Kasumi-1 (cell line): ENCODE results near the gene SLC39A3.

Experiments used
- DNase-seq, 2 experiments: peaks; one replicate each; lab custom pipeline; 2025; lab: John Stamatoyannopoulos, UW

SLC39A3 gene

GRCh38 chr19:2739602-2740313 is at the start of gene SLC39A3:
SLC39A3 (minus strand) TSS chr19:2740017; CDS start chr19:2737257, 2,760 bp downstream.
- peak; percentile 93 to 97 for DNase-seq

- DNase-seq: no peak
These were observed 48.4 kb upstream of the SLC39A3 start for GRCh38 chr19:2788237-2788636.

- no peak for DNase-seq
These were observed 47.3 kb upstream of the SLC39A3 start for GRCh38 chr19:2787115-2787514.

- DNase-seq: peak; percentile 97 to 98
These were observed 45.6 kb upstream of the SLC39A3 start, which contains the start of gene THOP1 for GRCh38 chr19:2785244-2785997. THOP1 (plus strand) TSS chr19:2785503; CDS start chr19:2785663, 160 bp downstream.

GRCh38 chr19:2783781-2784145 is 43.9 kb upstream of the SLC39A3 start:
- no peak for DNase-seq

GRCh38 chr19:2782936-2783780 is 43.3 kb upstream of the SLC39A3 start, which contains the start of gene SGTA:
SGTA (minus strand) TSS chr19:2783273; CDS start chr19:2769068, 14,205 bp downstream.
- DNase-seq: peak; percentile 99

GRCh38 chr19:2782329-2782935 is 42.6 kb upstream of the SLC39A3 start:
- DNase-seq: peak in 1 of 2 experiments; percentile 6

- DNase-seq: no peak
These were observed 40.5 kb upstream of the SLC39A3 start for GRCh38 chr19:2780284-2780683.

GRCh38 chr19:2779121-2779740 is 39.4 kb upstream of the SLC39A3 start:
- no peak for DNase-seq

- no peak for DNase-seq
These were observed 38.3 kb upstream of the SLC39A3 start for GRCh38 chr19:2777952-2778683.

GRCh38 chr19:2775556-2776430 is 36.0 kb upstream of the SLC39A3 start:
- peak; percentile 79 to 84 for DNase-seq

- peak; percentile 47 to 56 for DNase-seq
These were observed 35.2 kb upstream of the SLC39A3 start for GRCh38 chr19:2774953-2775555.

- no peak for DNase-seq
These were observed 34.4 kb upstream of the SLC39A3 start for GRCh38 chr19:2774083-2774679.

- no peak for DNase-seq
These were observed 32.2 kb upstream of the SLC39A3 start for GRCh38 chr19:2771786-2772674.

GRCh38 chr19:2770055-2771013 is 30.5 kb upstream of the SLC39A3 start:
- DNase-seq: peak; percentile 96 to 97

GRCh38 chr19:2769218-2769617 is 29.4 kb upstream of the SLC39A3 start:
- DNase-seq: no peak
